Stomach (tissue), 4 donors: ENCODE data around the gene APLF.

Experiments
- EP300 ChIP-seq: sonication (generic); formaldehyde crosslinking; IDR thresholded peaks from one replicate; pipeline ENCODE4 v1.6.1; 2017; ENCODE audit warnings: antibody characterized with exemption
- POLR2A ChIP-seq, 4 donors: fragments of 450-650 bp; IDR thresholded peaks; one replicate each; pipeline ENCODE4 v1.6.1; 2016; ENCODE audit warnings: antibody characterized with exemption in 4 of 4, control low read depth in 2 of 4, mild to moderate bottlenecking in 1 of 4, moderate library complexity in 1 of 4
- TF ChIP-seq, protein P1 (sequence below), 7 experiments: fragments of 450-650 bp in 4 of 7; fragments of 200-600 bp in 3 of 7; sonication (generic) in 3 of 7; IDR thresholded peaks; one replicate each; pipeline ENCODE4 v1.5.1; 2016 to 2019; ENCODE audit warnings: antibody characterized with exemption in 7 of 7, control low read depth in 2 of 7, mild to moderate bottlenecking in 1 of 7

- TF ChIP-seq EP300 (no peak), POLR2A (IDR thresholded peaks at IDR 0.05) (no peak)
- TF ChIP-seq, protein P1, sequence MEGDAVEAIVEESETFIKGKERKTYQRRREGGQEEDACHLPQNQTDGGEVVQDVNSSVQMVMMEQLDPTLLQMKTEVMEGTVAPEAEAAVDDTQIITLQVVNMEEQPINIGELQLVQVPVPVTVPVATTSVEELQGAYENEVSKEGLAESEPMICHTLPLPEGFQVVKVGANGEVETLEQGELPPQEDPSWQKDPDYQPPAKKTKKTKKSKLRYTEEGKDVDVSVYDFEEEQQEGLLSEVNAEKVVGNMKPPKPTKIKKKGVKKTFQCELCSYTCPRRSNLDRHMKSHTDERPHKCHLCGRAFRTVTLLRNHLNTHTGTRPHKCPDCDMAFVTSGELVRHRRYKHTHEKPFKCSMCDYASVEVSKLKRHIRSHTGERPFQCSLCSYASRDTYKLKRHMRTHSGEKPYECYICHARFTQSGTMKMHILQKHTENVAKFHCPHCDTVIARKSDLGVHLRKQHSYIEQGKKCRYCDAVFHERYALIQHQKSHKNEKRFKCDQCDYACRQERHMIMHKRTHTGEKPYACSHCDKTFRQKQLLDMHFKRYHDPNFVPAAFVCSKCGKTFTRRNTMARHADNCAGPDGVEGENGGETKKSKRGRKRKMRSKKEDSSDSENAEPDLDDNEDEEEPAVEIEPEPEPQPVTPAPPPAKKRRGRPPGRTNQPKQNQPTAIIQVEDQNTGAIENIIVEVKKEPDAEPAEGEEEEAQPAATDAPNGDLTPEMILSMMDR (IDR thresholded peaks at IDR 0.05), result no peak
These were observed 21.9 kb downstream of the APLF start for GRCh38 chr2:68489282-68489681.
